Right lung (tissue), 5 donors: ENCODE measurements around the gene PLPPR1. TPM values are rescaled to one million over a fixed set of nuclear protein-coding genes. Genes with fewer than 3 reads are reported as not detected.

Experiments used
- DNase-seq, 2 donors: peaks; one replicate each; pipeline ENCODE4 v3.0.0-alpha.2; 2013
- polyA plus RNA-seq, 5 donors: library from polyadenylated mRNA; unstranded; fragments of 120-200 nt; gene quantifications; one replicate each; pipeline versions ENCODE4 v1.2.1 to v1.2.3, GENCODE V29; 2013; ENCODE audit warnings: inconsistent platforms in 1 of 5, low replicate concordance in 1 of 5; ENCODE audit not compliant: insufficient read length in 5 of 5, insufficient read depth in 1 of 5

The PLPPR1 gene
- polyA plus RNA-seq, 5 donors = 18.2 to 24.7 (median 21.6) TPM

DNA sequence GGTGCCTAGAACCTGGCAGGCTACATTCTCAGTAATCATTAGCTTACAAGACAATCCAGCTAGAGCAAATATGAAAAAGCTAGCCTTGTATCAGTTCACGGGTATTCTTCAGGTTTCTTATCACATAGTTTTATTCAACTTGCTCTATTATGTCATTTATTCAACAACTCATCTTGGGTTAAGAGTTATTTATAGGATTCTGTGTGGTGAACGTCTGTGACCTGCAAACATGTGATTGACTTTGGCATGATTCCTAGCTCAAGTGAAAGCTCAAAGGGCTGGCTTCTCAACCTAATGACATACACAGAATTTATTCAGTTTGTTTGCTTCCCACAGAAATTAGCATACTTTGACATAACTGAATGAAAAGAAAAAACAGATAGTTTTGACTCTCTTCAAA is 173.1 kb downstream of the PLPPR1 start:
- no peak for DNase-seq

GRCh38 chr9:101209670-101210069 is 181.1 kb downstream of the PLPPR1 start:
- DNase-seq = no peak

DNA sequence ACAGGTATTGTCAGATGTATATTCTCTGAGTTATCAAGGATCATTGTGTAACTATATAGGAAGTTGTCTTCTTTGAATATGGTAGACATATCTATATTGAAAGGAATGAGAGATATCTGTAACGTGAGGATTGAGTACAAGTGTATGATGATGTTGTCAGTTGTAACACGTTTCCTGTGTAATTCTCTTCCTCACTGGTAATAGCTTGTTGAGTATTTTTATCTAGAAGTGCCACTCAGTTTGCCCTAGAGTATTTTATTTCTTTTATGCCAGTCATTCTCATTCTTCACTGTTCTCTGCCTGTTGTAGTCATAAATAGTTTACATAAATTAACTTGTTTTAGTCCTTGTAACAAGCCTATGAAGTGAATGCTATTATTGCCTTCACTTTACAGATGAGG is 184.1 kb downstream of the PLPPR1 start:
- no peak for DNase-seq

DNA sequence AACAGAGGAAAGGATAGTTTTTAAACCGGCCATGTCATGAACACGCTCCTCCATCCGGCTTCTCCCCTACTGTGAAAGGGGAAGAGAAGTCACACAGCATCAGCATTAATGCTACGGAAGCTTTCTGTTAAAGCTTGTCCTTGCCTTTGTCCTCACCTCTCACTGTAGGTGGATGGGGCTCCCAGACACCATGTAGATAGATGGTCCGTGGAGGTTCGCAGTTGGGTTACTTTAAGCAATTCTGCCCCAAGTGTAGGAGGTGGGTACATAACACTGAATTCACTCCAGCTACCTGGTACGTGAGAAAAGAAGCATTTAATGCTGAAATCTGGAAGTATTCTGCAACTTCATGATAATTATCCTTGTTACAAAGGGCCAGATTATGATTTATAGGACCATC is 190.5 kb downstream of the PLPPR1 start:
- no peak for DNase-seq

DNA sequence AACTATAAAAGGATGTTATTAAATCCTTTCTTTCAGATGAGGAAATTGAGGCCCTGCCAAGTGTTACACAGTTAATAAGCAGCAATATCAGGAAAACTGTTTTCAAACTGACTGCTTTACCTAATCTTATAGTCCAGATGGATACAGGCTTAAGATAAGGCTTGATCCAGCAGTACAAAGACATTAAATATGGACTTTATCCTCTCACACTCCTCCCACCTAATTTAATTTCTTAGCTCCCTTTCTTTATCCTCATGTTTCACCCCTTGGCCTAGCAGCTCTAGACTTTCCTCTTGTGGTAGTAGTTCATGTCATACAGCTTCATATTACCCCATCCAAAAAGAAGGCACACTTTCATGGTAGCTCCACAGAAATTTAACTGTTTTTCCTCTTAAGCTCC is 191.8 kb downstream of the PLPPR1 start:
- no peak for DNase-seq

- no peak for DNase-seq
Measured at GRCh38 chr9:101225271-101225670, 196.7 kb downstream of the PLPPR1 start.

DNA sequence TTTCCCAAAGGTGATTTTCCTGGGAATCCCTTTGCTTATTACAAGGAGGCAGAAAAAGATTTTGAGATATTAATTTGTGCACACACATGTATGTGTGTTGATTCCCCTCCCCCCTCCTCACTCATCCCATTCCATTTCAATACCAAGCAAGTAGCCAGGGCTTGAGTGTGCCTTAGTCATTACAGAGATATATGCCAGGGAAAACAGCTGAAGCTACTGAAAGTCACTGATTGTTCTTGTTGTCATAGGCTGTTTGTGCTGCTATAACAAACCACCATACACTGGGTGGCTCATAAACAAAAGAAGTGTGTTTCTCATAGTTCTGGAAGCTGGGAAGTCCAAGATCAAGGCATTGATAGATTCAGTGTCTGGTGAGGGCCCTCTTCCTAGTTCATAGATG is 197.6 kb downstream of the PLPPR1 start:
- DNase-seq = no peak

DNA sequence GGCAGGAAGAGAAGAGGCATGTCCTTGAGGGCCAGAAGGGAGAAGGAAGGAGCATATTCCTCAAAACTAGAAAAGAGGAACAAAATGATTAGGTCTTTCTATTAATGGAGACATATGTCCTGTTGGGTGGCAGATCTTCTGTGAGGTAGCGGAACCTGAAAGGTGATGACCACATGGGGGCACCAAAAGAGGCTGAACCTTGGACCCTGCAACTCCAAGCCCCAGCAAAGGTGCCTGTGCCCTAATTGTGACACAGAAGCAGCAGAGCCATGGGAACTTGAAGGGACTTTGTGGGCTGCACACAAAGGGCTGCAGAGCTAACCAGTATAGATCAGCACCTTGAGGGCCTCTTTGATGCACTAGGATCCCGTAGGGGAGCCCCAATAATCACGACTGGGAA is 198.3 kb downstream of the PLPPR1 start:
- no peak for DNase-seq

- DNase-seq = peak in 1 of 2 donors; percentile 3
Measured at GRCh38 chr9:101229606-101230005, 201.1 kb downstream of the PLPPR1 start.

DNA sequence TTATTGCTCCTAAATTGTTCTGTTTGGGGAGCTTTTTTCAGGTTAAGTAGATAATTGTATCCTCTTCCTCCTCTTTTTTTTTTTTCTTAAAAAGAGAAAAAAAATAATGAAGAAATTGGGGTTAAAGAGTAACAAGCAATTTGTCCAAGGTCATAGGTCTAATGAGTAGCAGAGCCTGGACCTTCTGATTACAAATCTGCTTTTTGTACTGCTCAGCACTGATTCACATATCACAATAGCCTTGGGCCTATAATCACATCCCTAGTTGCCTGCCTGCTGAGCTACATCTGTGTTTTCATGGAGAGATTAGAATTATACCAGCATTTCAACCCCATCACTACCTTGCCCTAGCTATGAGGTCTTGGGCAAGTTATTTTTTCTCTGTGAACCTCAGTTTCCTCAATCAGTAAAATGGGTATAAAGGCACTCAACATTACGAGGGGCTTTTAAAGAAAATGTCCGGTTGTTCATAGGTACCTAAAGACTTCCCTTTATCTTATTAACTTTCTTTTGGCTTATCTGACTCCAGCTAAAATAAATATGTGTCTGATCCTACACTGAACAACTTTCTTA is 204.0 kb downstream of the PLPPR1 start:
- DNase-seq = no peak

GRCh38 chr9:101235105-101235866 is 206.8 kb downstream of the PLPPR1 start:
- peak; percentile 9 to 23 for DNase-seq

GRCh38 chr9:101242651-101243050 is 214.1 kb downstream of the PLPPR1 start:
- DNase-seq = no peak

- DNase-seq = no peak
Measured at GRCh38 chr9:101246691-101247090, 218.2 kb downstream of the PLPPR1 start.

DNA sequence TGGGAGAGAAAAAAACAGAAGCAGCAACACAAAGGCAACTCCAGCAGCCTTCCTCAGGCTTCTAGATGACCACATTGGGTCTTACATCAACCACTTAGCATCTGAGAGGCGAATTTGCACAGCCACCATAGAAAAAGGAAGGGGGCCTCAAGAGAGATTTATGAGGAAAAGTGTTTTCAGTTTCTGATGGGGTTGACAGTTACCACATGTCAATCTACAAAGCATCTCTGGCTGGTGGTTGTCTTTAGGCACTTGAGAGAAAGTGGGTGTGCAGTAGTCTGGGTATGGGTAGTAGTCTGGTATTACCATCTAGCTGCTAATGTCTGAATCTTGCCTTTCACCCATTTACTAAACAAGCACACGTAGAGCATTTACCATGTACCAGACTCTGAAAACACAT is 218.8 kb downstream of the PLPPR1 start:
- DNase-seq = no peak

- no peak for DNase-seq
Measured at GRCh38 chr9:101254733-101255433, 226.4 kb downstream of the PLPPR1 start.

DNA sequence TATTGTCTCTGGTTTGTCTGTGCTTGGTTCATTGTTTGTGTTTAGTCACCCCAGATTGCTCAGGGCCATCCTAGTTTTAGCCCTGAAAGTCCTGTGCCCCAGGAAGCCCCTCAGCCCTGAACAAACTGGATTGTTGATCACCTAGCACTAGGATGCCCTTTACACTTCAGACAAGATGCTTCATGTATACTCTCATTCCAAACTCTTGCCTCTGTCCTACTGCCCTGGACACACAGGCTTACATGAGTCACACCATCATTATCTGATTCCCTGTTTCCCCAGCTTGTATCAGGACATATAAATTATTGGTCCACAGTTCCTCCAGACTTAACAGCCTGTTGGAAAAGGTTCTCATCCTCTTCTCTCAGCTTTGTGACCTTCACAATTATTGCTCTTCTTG is 236.2 kb downstream of the PLPPR1 start:
- no peak for DNase-seq

GRCh38 chr9:101265261-101265660 is 236.7 kb downstream of the PLPPR1 start:
- DNase-seq = no peak

- no peak for DNase-seq
Measured at GRCh38 chr9:101268426-101268825, 239.9 kb downstream of the PLPPR1 start.

GRCh38 chr9:101269591-101270283 is 241.2 kb downstream of the PLPPR1 start:
- DNase-seq = no peak

GRCh38 chr9:101270302-101270701 is 241.8 kb downstream of the PLPPR1 start:
- DNase-seq = no peak

DNA sequence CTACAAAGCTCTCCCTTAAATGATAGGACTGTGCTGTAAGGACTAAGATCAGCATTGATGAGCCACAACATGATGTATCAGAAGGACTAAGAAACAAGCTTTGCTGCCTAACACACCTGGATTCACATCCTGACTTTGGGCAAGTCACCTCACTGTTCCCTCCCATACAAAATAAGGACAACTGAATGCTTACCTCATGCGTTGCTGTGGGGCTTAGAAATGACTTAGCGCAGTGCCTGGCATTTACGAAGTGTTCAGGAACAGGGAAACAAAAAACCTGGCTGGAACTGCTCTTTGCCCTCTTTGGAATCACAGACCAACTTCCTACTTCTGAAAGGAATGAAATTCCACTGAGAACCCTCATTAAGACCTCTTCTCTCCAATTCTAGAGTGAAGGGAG is 242.6 kb downstream of the PLPPR1 start:
- DNase-seq = no peak

DNA sequence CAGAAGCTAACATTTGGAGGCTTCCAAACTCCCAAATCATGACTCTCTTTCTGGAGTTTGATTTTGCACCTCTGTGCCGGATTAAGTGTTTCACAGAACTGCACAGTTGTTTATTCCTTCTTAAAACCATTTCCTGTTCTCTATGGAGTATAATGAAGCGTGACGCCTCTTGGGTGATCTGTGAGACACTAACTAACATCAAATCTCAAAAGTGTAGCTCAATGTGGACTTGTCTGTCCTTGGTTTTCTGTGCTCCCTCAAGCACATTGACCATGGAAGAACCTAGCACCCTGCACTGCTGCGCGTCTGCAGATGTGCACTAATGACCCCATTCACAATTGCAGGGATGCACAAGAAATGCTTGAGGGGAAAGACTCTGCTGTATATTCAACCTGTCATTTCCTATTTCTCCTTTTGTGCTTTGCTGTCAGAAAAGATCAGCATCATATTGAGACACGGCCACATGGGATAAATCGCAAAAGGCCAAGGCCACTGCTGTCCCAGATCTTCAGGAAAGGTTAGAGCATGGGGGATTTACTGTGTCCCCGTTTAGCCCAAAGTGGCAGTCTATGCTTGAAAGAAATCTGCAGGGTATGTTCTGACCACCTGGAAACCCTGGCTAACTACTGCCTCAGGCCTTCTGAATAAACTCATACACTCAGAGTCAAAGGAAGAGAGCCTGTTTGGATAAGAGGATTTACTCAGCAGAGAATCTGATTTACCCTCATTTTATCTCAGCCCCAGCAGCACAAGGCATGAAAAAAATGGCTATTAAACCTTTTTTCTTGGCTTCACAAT is 246.6 kb downstream of the PLPPR1 start:
- no peak for DNase-seq
